GM21717 (cell line): ENCODE data around the gene CRNKL1.
A peak's percentile ranks its signal among the peaks of the same experiment; 100 is the strongest.

ENCODE experiments used
- ATAC-seq: cut with Tn5 transposase; IDR thresholded peaks from one replicate; pipeline ENCODE4 v1.9.1; 2021; ENCODE audit warnings: mild to moderate bottlenecking, moderate library complexity; ENCODE audit not compliant: unreplicated experiment

CRNKL1 gene

DNA sequence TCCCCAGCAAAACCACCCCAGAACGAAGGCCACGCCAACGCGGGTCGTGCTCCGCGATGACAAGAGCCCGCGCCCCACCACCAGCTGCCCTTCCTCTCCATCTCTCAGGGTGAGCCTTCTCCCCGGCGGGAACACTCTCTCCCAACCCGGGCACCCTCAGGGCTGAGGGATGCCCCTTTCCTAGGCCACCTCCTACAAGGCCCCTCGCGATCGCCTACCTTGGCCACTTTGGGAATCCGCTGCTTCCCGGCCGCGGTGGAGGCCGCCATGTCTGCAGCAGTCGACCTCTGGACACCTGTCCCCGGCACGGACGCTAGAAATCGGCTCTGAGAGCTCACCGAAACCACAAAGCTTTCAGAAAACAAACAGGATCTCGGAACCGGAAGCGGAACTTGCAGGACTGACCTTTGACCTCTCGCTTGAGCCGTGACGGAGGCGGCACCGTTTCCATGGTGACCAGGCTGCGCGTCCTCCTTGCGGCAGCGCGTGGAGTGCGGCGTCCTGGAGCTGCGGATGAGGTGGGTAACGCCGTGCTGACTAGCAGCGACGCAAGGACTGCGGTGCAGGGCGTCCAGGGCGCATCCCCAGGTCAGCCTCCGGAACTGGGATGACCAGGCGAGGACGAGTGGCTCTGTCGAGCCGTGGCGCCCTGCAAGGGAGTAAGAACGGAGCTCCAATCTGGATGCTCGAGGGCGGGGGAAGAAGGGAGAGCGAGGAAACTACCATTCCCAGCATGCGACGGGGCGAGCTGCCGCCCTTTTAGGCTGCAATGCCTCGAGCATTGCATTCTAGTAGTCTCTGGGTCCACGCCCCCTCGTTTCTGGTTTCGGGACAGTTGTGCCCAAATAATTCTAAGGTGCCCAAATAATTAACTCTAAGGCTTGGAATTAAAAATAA, at the start of gene CRNKL1, which contains the start of gene CFAP61:
CRNKL1 (minus strand) TSS at position 393 of the 897 bp plus-strand sequence; CDS start at position 269, 124 bp downstream.
CFAP61 (plus strand) TSS at position 459 of the 897 bp plus-strand sequence. CDS start 4,122 bp downstream, outside the sequence.
- peak; percentile 92 for ATAC-seq

DNA sequence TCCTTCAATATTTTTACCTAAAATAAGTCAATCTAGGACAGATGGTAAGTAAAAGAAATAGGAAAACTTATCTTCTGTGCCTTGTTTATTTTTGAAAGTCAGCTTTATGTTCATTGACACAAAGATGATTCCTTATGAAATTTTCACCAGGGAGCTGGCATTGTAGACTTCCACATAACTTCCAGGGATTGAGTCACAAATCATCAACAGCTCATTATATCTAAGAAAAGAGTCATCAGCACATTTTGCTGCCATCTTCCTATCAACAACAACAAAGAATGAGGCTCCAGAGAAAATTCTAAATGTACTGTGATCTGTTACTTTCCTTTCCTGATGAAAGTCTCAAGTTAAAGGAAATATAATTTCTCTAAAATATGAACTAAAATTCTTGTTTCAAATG, 48.6 kb upstream of the CRNKL1 start:
- no peak for ATAC-seq

DNA sequence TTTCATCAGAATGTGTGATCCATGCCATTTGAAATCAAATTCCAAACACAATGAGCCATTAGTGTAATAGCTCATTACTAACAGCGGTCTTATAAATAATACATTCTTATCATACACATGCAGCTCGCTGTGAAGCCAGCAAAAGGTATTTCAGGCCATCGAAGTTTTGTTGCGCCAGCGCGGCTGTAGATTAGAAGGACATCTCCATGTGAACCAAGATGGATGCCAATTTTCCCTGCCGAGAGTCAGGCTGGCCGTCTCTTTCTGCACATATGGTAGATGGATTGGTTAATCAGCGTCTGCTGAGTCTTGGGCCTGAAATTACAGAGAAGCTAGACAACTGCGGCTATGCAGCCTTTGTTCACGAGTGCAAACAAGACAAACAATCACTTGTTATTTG, 44.2 kb upstream of the CRNKL1 start:
- ATAC-seq: no peak

DNA sequence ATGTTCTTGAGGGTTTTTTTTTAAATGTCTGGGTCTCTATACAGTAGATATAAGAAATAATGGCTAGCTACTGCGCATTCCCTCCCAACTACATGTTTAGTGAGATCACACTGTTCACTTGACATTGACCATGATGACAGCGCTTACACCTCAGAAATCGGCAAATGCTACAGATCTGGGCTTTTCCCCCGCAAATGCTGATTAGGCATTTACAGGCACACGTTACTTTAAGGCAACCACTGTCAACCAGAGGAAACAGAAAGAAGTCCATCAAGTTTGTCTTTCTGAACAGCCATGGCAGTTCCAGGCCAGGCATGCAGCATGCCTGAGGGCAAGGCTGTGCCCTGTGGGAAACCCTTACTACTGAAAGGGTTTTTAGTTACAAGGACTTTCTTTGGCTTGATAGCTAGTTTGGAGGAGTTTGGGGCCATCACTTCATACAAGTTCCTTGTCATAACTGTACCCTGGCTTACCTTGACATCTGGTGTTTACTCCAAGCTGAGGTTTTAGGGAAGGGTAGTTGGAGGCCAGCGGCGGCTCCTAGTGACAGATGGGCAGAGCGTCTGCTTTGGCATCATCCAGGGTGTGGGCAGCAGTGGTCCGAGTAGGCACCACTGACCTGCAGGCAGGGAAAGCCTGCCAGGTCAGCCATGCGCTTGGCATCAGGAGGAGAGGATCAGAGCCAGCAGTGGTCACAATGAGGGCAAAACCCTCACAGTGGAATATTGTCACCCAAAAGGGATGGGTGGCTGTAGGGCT, 43.0 kb upstream of the CRNKL1 start:
- ATAC-seq: no peak

GRCh38 chr20:20094410-20094809, 42.1 kb upstream of the CRNKL1 start:
- ATAC-seq: no peak

- no peak for ATAC-seq
These were observed 40.6 kb upstream of the CRNKL1 start for GRCh38 chr20:20092827-20093226.

DNA sequence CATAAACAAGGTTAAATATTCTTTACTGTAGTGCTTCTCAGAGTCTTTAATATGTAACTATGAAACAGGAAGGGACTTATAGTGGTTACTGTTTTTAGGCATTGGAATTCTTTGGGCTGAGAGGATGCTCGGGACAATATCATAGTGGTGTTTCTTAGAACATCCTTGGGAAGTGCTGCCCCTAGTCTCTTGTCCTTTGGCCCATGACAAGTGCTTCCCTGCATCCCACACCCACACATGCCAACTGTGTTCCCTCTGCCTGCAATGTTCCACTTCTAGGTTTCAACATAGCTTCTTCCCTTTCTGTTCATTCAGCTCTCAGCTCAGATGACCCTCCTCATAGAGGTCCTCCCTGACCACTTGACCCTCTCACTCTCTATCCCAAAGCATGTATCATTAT, 37.7 kb upstream of the CRNKL1 start:
- ATAC-seq: no peak

DNA sequence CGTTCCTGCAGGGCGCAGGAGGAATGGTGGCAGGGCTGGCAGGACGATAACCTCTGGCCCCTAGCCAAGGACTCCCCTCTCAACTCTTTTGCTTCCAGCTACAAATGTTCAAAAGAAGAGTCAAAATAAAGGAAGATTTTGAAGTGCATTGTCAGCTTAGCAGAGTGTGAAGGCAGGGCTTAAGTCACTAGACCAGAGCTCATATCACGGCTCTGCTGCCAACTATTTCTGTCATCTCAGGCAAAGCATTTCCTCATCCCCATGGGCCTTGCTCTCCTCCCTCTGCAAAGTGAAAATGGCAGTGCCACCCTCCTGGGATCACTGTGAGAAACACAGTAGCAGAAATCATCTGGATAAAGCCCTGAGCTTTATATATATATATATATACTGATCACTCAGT, 36.8 kb upstream of the CRNKL1 start:
- no peak for ATAC-seq

GRCh38 chr20:20085812-20086211, 33.5 kb upstream of the CRNKL1 start:
- no peak for ATAC-seq

GRCh38 chr20:20085071-20085470, 32.8 kb upstream of the CRNKL1 start:
- ATAC-seq: no peak

DNA sequence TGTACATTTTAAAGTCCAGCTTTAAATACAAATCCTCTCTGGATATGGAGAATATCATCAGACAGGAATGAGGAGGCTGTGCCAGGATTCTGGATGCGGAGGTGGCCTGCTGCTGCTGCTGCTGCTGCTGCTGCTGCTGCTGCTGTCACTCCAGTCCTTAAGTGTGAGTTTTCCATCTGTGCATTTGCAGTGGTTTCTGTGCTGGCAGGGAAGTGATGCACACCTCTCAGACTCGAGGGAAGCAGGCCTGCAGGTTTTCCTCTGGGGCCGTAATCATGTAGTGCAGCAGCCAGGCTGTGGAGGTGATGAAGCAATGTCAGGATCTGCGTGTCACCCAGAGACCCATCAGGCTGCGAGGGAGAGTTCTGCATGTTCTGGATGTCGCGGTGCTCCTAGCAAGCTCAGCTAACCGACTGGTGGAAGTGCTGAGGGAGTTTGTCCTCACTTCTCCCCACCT, 32.1 kb upstream of the CRNKL1 start:
- no peak for ATAC-seq

- peak; percentile 52 for ATAC-seq
These were observed 31.5 kb upstream of the CRNKL1 start for GRCh38 chr20:20083807-20084206.

- ATAC-seq: no peak
These were observed 27.0 kb upstream of the CRNKL1 start for GRCh38 chr20:20079102-20079784.

GRCh38 chr20:20078041-20078440, 25.8 kb upstream of the CRNKL1 start:
- ATAC-seq: no peak

- no peak for ATAC-seq
These were observed 24.2 kb upstream of the CRNKL1 start for GRCh38 chr20:20076297-20077065.

- no peak for ATAC-seq
These were observed 22.8 kb upstream of the CRNKL1 start for GRCh38 chr20:20075032-20075431.

DNA sequence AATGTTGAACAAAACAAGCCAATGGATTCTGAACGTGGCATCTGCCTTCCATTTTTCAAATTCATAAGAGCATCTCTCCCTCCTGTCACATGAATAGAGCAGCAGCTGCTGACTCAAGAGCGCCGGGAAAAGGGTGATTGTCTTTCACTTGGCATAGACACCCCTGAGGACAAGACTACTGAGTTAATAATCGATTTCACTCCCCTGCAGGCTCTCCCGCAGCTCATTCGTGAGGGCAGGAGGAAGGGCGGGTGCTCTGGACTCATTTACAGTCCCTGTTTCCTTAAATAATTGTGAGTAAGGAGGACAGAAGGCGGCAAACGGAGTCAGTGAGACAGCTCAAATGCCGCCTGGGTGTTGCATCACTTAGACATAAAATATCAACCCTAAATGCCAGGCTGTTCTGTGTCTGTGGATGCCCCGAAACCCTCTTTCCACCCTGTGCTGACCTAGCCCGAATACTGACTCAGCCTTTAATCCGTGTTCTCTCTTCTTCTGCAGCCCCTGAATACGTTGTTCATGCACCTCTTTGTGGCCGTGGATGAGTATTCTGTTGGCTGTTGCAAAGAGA, 21.6 kb upstream of the CRNKL1 start:
- ATAC-seq: no peak

DNA sequence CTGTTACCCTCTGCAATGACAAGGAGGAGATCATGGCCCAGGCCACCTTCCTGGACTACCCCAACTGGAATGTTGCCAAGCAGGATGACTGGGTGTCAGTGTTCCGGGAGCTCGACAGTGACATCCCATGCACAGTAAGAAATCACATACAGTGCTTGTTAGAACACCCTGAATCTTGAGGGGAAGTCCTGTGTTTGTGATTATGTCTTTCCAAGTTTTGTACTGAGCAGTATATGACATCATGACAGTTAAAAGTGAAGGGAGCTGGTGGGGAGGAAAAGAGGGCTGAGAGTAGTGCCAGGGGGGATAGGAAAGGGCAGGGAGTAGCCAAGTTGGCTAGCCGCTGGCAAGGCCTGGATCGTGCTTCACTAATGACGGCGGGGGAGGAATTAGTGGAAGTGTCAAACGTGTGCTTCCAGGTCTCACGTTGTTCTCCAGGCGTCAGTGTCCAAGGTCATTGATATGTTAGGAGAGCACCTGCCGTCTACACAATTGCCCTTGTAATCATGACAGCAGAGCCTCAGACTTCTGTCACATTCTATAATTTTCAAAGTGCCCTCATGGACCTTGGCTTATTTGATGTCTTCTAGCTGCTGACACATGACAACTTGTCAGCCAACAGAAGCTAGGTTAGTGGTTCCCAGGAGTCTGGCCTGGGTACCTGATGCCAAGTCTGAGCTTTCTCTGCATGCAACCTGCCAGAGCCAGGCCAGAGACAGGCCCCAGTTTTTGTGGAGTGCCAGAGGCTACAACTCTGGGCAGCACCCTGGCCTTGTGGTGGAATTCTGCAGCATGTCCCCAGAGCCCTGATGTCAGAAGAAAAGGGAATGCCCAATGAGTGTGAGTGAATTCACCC, 18.8 kb upstream of the CRNKL1 start:
- ATAC-seq: no peak

DNA sequence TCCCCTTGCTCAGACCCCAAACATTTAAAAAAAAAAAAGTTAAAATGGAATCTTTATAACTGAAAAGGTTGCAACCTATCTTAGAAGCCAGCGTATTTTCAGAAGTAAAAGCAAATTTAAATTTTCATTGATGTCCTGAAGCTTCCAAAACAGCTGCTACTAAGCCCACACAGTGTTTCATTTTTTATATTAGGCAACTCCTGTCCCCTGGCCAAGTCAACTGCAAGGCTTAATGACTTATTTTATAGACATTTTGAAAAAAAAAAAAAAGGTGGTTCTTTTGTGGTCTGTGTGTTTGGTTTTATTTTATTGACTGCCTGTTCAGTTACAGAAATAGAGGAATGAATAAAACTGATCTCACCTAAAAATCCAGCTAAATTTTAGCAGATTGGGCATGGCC, 13.1 kb upstream of the CRNKL1 start:
- no peak for ATAC-seq
